Measurements from ENCODE around the gene MYOCD. TPM values are rescaled to one million over a fixed set of nuclear protein-coding genes. Genes with fewer than 3 reads are reported as not detected.

Gene MYOCD
- total and polyA plus RNA-seq, 2 of the 13 experiments (the other 11 are each of a cell fraction or from before 2014, with no cell fraction given): not detected

DNA sequence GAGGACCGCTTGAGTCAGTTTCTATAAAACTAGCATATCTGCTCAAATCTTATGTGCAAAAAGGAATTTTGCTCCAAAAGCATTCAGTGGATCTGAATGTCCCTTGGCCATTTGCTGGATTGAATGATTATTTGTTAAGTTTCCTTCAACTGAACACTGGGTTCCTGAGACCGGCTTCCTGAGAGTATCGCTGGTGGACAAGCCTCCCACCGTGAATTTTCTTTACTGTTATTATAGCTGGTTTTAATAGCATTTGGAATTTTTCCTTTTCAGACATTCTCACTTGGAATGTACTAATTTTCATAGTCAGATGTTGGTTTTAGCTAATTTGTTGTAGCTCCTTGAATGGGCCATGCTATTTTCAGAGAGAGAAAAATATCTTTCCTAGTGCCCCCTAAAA, 9.8 kb upstream of the MYOCD start:
- Histone ChIP-seq H4K20me1 (ENCODE audit: insufficient read depth, low read length) (no peaks in the 10 kb centered on the region), H3K4me3 (replicated peaks in 1 of 3; ENCODE audit: insufficient read depth in 1 of 3, low read depth in 2 of 3, low read length in 3 of 3) (no peak overlapping the region), H2AFZ (ENCODE audit: low read length) (no peak overlapping the region), H3K4me1 (ENCODE audit: insufficient read depth, low read length) (no peaks in the 10 kb centered on the region), H3K27me3 (ENCODE audit: control insufficient read depth in 1 of 2, insufficient read depth in 2 of 2, low read length in 2 of 2) (no peaks in the 10 kb centered on the region), H3K9me3 (ENCODE audit: low read length) (no peaks in the 10 kb centered on the region), H3K79me2 (ENCODE audit: insufficient read depth, low read length) (no peaks in the 10 kb centered on the region), H3K4me2 (ENCODE audit: low read depth, low read length) (no peak overlapping the region), H3K36me3 (replicated peaks in 1 of 2; ENCODE audit: control insufficient read depth in 1 of 2, insufficient read depth in 2 of 2, low read length in 2 of 2) (no peaks in the 10 kb centered on the region), H3K9ac (ENCODE audit: insufficient read depth, low read depth, low read length) (no peak overlapping the region), H3K27ac (ENCODE audit: extremely low read length, insufficient read depth, low read length) (no peak overlapping the region)
- BruUV-seq (replicated peaks): no TSS peak
- intact Hi-C loops (cut with micrococcal nuclease; ENCODE audit: unreplicated experiment): no loop called here
- in situ Hi-C loops (cut with HindIII; ENCODE audit: extremely low pct_ligation_motif_present, low pct_unique_long_range_greater_than_20kb): no loop called here
- ATAC-seq: no peak
- FAIRE-seq: no peak
- ChIA-PET CTCF (ENCODE audit: low intra/inter-chr PET ratio, low total read pairs) (no interaction called here), POLR2A (no interaction called here)
- WGBS (ENCODE audit: low lambda C conversion rate): 42% methylated on average over 4 of the region's 4 CpGs
- DNase-seq (ENCODE audit: low spot score): no peak
- no peak for TF ChIP-seq ZNF343 (CRISPR knock-in tag; IDR thresholded peaks at IDR 0.05)
- TF ChIP-seq TAF15 (IDR thresholded peaks at IDR 0.05; ENCODE audit: low read depth, low read length, poor library complexity, severe bottlenecking): no peak
- TF ChIP-seq ZNF431 (CRISPR knock-in tag; IDR thresholded peaks at IDR 0.05; ENCODE audit: borderline replicate concordance, low read depth): no peak
- no peak for TF ChIP-seq ARID5B (CRISPR knock-in tag; IDR thresholded peaks at IDR 0.05)
- TF ChIP-seq TBX2 (CRISPR knock-in tag; IDR thresholded peaks at IDR 0.05; ENCODE audit: borderline replicate concordance): no peak
- TF ChIP-seq SMARCE1 (IDR thresholded peaks at IDR 0.05; ENCODE audit: borderline replicate concordance): no peak
- TF ChIP-seq ZNF792 (CRISPR knock-in tag; IDR thresholded peaks at IDR 0.05): no peak
- TF ChIP-seq, protein P1, sequence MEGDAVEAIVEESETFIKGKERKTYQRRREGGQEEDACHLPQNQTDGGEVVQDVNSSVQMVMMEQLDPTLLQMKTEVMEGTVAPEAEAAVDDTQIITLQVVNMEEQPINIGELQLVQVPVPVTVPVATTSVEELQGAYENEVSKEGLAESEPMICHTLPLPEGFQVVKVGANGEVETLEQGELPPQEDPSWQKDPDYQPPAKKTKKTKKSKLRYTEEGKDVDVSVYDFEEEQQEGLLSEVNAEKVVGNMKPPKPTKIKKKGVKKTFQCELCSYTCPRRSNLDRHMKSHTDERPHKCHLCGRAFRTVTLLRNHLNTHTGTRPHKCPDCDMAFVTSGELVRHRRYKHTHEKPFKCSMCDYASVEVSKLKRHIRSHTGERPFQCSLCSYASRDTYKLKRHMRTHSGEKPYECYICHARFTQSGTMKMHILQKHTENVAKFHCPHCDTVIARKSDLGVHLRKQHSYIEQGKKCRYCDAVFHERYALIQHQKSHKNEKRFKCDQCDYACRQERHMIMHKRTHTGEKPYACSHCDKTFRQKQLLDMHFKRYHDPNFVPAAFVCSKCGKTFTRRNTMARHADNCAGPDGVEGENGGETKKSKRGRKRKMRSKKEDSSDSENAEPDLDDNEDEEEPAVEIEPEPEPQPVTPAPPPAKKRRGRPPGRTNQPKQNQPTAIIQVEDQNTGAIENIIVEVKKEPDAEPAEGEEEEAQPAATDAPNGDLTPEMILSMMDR (CRISPR knock-in tag; IDR thresholded peaks at IDR 0.05): no peak
- no peak for TF ChIP-seq MTF2 (CRISPR knock-in tag; IDR thresholded peaks at IDR 0.05; ENCODE audit: borderline replicate concordance)
- no peak for TF ChIP-seq ZNF274 (CRISPR knock-in tag; IDR thresholded peaks at IDR 0.05)
- TF ChIP-seq ZNF746 (CRISPR knock-in tag; IDR thresholded peaks at IDR 0.05): no peak
- no peak for TF ChIP-seq STAT6 (CRISPR knock-in tag; IDR thresholded peaks at IDR 0.05; ENCODE audit: borderline replicate concordance)
- no peak for TF ChIP-seq DNMT1 (CRISPR knock-in tag; IDR thresholded peaks at IDR 0.05)
- no peak for TF ChIP-seq TCF7L2 (IDR thresholded peaks at IDR 0.05; ENCODE audit: low read depth, low read length)
- TF ChIP-seq SMC3 (IDR thresholded peaks at IDR 0.05; ENCODE audit: low read length): no peak
- no peak for TF ChIP-seq MLLT10 (CRISPR knock-in tag; IDR thresholded peaks at IDR 0.05)
- TF ChIP-seq POGZ (CRISPR knock-in tag; IDR thresholded peaks at IDR 0.05): no peak

Data from HepG2 (cell line).